HG02840 (cell line): ENCODE measurements around the gene ZBTB40.
A peak's percentile ranks its signal among the peaks of the same experiment; 100 is the strongest.

Source experiments
- ATAC-seq: cut with Tn5 transposase; IDR thresholded peaks from one replicate; pipeline ENCODE4 v1.9.1; 2021; ENCODE audit warnings: mild to moderate bottlenecking, moderate library complexity, moderate number of reproducible peaks; ENCODE audit not compliant: unreplicated experiment, low FRiP score

The ZBTB40 gene, protein sequence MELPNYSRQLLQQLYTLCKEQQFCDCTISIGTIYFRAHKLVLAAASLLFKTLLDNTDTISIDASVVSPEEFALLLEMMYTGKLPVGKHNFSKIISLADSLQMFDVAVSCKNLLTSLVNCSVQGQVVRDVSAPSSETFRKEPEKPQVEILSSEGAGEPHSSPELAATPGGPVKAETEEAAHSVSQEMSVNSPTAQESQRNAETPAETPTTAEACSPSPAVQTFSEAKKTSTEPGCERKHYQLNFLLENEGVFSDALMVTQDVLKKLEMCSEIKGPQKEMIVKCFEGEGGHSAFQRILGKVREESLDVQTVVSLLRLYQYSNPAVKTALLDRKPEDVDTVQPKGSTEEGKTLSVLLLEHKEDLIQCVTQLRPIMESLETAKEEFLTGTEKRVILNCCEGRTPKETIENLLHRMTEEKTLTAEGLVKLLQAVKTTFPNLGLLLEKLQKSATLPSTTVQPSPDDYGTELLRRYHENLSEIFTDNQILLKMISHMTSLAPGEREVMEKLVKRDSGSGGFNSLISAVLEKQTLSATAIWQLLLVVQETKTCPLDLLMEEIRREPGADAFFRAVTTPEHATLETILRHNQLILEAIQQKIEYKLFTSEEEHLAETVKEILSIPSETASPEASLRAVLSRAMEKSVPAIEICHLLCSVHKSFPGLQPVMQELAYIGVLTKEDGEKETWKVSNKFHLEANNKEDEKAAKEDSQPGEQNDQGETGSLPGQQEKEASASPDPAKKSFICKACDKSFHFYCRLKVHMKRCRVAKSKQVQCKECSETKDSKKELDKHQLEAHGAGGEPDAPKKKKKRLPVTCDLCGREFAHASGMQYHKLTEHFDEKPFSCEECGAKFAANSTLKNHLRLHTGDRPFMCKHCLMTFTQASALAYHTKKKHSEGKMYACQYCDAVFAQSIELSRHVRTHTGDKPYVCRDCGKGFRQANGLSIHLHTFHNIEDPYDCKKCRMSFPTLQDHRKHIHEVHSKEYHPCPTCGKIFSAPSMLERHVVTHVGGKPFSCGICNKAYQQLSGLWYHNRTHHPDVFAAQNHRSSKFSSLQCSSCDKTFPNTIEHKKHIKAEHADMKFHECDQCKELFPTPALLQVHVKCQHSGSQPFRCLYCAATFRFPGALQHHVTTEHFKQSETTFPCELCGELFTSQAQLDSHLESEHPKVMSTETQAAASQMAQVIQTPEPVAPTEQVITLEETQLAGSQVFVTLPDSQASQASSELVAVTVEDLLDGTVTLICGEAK

DNA sequence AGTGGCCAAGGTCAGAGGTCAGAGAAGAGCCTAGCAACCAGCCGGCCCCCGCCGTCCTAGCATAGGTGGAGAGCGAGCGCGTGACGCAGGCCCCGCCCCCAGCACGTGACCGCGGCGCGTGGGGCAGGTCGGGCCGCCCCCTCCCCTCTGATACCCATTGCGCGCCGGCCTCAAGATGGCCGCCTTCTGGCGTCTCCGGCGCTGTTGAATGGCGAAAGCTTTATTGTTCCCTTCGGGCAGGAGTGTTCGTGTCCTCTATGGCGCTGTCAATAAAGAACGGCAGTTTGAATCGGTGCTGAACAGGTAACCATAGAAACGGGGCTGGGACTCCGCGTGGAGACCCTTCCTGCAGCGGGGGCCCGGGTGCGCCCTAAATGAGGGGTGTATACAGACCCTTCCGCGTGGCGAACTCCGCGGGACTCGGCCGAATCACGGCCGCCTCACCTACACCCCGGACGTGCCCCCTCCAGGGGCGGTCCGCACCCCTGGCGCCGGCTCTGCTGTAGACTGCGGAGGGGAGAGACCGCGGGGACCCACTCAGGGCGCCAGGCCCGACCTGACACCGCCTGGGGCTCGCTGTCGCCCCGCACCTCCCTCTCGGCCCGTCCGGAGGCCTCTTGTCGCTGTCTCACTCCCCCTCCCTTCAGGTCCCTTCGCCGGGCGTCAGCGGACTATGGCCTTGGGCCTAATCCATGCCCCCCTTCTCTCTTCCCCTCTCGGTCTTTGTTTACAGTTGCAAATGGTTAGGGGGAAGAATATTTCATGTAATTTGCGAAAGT is at the start of gene ZBTB40:
TSS of gene ZBTB40 (plus strand) at position 150 of the 779 bp plus-strand sequence. CDS start 38,098 bp downstream, outside the sequence.
- ATAC-seq, result peak; percentile 80

DNA sequence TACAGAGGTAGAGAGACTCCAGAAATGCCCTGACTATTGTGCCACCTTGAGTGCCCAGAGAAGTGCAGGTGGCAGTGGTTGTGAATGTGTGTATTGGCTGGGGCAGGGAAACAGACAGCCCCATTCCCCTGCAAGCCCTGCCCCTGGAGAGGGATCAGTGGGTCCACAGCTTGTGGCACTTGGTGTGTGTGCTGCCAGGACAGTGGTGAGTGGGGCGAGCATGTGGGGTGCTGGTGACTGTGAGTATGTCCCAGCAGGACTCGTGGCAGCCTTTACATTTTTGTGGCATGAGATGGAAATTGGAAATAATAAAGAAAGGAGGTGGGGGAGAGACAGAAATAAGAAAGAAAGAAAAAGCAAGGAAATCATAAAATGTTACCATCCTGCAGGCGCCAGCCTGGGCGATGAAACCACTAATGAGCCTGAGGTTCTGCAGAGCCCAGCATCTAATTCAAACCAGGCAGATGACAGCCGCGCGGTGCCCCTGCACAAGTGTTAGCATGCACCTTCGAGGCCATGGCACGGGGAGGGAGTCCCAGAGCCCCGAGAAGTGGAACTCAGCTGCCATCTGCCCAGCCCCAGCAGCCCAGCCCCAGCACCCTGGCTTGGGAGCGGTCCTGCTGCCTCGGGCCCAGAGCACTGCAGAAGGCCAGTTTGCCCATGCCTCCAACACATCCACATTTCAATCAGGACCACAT is 49.1 kb upstream of the ZBTB40 start:
- no peak for ATAC-seq

DNA sequence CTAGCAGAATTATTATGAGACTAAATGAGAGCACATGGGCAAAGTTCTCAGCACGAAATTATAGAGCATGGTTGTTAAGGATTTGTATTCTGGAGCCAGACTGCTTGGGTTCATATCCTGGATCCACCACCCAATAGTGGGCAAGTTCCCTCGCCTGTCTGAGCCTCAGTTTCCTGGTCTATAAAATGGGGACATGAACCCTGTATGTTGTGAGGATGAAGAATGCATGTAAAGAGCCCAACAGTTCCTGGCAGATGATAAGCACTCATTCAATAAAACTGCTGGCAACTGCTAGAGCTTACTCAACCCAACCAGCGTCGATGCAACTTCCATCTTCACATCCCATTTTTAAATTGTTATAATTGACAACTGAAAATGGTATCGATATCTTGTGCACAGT is 47.2 kb upstream of the ZBTB40 start:
- ATAC-seq, result no peak

DNA sequence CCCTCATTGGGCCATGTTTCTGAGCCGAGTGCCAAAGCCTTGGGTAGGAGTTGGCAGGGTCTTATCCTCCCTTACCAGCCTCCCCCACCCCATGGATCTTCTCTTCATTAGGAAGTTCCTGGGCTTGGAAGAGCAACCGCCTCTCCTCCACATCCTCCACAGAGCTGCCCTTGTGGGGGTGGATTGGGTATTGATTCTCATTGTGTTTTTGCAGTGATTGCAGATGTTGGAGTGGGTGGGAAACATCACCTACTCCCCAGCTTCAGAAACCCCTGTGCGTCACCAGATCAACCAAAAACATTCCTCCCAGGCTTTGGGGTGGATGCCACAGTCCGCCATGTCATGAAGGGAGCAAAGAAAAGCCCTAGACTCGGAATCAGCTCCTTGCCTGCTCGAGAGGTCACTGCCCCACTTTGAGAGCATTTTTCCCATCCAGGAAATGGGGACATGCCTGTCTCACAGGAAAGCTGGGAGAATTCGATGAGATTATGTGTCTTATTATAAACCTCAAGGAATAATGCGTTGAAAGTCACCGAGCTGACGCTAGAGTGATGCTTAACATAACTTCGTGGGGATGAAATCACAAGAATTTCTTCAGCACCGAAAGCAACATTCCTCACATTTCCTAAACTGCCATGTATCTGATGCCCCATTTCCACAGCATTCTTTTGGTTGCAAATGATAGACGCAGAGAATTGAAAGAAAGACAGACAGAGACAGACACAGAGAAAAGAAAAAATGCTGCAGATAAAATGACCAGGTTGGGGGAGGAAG is 44.7 kb upstream of the ZBTB40 start:
- no peak for ATAC-seq

DNA sequence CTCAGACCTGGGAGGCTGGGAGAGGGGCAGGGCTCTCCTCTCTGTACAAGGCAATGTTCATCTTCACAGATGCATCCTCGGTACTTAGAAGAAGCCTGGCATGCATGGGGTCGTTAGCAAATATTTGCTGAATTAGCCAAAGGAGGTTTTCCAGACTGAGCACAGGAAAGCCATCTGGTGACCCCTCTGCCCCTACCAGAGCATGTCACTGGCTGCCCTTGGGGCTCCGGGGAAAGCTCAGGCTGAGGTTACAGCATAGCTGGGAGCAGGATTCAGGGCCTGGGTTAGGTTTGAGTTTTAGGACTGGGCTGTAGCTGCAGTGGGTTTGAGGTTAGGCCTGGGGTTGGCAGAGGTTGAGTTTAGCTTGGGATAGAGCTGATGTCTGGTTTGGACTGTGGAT is 43.4 kb upstream of the ZBTB40 start:
- ATAC-seq, result no peak

DNA sequence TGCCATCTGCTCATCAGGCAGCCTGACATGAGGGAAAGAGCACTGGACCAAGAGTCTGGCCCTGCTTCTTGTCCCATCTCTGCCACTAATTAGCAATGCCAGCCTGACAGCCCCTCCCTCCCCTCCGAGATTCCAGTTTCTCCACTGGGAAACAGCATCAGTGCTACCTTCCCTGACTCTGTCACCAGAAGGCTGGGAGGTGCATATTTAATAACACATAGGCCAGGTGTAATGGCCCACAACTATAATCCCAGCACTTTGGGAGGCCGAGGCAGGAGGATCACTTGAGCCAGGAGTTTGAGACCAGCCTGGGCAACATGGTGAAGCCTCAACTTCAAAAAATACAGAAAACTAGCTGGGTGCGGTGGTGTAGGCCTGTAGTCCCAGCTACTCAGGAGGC is 41.2 kb upstream of the ZBTB40 start:
- no peak for ATAC-seq

DNA sequence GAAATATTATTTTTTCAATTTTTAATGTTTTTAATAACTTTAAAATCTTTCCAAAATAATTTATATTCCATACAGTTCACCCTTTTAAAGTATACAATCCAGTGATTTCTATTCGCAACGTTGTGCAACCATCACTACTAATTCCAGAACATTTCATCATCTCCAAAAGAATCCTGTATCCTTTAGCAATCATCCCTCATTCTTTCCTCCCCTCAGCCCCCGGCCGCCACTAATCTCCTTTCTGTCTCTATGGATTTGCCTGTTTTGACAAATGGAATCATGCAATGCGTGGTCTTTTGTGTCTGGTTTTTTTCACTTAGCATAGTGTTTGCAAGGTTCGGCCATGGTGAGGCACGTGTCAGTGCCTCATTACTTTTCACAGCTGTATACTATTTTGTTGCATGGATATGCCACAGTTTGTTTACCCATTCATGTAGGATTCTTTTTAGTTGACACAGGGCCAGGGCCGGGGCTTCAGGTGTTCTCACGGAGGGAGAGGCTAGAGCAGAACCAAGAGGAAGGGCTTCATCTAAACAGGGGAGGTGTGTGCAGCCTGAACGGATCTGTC is 40.6 kb upstream of the ZBTB40 start:
- ATAC-seq, result no peak

DNA sequence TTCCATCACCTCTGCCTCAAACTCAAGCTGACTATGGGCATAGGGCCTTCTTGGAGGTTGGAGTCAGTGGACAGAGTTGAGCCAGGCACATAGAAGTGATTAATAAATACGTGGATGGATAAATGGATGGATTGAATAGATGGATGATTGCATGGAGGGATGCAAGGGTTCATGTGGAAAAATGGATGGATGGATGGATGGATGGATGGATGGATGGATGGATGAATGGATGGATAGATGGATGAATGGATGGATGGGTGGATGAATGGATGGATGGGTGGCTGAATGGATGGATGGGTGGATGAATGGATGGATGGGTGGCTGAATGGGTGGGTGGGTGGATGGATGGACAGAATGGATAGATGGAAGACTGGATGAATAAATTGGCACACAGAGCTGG is 40.1 kb upstream of the ZBTB40 start:
- ATAC-seq, result no peak

DNA sequence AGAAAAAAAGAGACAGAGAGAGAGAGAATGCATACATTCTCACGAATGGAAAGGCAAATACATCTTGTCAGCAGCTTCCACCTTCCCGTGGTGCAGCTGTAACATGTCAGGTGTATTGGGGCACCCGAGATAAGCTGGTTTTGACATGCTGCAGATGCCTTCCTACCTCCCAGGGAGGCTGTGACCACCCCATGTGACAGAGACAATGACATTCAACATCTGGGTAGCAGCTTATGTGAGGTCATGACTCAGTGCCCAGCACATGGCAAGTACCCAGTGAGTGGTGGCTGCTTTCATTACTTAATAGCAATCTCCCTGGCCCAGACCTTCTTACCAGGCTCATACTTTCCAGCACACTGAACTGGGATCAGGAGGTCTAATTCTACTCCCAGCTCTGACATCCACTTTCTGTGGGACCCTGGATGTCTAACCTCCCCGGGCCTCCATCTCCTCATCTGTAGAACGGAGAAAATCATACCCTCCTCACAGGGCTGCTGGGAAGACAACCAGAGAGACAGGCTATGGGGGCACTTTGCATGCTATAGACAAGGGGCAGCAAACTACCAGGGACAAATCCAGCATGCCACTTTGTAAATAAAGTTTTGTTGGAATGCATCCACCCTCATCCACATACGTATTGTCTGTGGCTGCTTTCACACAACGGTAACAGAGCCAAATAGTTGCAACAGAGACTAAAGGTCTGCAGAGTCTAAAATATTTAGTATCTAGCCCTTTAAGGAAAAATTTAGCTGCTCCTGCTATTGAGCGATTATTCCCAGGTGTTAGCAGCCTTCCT is 38.5 kb upstream of the ZBTB40 start:
- ATAC-seq, result no peak

DNA sequence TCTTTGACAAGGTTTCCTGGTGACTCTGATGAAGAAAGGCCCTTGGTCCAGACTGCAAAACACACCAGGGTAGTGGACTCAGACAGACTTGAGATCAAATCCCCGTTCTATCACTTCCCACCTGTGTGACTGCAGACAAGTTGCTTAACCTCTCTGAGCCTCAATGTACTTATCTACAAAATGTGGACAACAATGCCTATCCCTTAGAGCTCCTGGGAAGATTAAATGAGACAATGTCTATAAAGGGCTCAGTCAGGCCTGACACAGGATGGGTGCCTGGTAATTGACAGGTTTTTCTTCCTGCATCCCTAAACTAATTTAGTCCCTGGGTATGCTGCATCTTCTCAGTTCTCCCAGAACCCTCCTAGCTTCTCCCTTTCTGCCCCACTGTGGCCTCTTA is 37.9 kb upstream of the ZBTB40 start:
- ATAC-seq, result no peak

DNA sequence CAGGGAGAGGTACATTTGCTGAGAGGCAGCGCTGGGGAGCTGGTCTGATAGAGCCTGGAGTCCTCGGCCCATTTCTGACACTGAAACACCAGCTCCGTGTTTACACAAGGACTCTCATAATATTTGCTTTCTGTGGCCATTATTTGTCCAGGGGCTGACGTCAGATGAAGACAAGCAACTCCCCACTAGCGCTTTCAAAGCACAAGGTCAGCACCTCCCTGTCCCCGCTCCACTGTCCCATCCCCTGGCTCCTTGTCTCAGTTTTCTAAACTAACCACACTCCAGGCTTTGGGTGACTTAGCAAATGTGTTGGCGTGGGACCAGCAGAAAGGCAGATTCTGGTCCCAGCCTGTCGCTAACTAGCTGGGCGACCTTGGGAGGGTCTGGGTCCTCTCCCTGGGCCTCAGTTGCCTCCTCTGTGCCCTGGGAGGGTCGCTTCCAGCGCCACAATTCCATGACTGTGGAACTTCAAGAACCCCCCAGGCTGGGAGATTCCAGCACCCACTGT is 37.4 kb upstream of the ZBTB40 start:
- ATAC-seq, result no peak

DNA sequence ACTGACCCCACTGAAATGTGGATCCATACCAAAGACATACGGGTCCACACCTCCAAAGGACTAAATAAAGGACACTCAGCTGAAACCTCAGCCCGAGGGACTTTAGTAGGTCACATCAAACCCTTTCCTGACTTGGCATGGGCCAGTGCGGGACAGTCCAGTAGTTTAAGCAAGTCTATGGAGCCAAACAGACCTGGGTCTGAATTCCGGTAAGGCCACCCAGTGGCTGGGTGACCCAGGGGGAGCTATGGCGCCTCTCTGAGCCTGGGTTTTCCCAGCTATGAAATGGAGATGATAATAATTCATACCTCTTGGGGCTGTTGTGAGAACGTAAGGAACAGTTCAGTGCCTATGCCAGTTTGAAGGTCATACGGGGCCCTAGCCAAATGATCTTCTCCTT is 36.2 kb upstream of the ZBTB40 start:
- no peak for ATAC-seq

DNA sequence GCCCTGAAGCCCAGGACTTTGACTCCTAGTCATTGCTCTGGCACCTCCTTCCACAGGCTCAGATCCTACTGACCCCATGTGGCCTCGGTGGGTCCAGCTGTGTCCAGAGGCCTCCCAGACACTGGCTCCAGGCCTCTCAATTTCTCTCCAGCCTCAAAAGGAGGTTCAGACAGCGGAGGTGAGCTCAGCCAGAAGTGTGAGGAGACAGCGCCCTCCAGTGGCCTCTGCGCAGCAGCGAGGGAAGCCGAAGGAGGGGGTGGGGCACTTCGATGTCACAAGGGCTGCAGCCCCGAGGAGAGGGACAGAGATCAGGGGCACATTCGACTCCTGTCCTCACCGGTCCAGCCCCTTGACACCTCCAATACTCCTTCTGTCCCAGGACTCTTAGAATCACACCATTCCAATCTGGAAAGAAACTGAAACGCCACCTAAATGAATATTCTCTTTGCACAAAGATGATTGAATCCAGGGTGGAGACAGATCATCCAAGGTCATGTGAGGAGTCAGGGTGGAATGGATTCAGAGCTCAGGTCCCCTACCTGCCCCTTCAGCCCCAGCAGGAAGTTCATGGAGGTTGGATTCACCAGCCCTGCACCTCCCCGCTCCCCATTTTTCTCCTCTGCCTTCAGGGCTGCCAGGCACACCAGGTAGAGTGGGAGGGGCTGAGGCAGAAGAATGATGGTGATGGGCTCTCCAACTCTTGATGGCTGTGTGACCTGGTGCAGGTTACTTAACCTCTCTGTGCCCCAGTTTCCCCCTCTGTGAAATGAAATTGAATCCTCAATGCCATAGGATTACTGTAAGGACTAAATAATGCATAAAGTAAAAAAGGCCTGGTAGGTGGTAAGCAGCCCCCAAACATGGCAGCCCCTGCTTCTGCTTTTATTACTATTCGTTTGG is 34.8 kb upstream of the ZBTB40 start:
- no peak for ATAC-seq

DNA sequence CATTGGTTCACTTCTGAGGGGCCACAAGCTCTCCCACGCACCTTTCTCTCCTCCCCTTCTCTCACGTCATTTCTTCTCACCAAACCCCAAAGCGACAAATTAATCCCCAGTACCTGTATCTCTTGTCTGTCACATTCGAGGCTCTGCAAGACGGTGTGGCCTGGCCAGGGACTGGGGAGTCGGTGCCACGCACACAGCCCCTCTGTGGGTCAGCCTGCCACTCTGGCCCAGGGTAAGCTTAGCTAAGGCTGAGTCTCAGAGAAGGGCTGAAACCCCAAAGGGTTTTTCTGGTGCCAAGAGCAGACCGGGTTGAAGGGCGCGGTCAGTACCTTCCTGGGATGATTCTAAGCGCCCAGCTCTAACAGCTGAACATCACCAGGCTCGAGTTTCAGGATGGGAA is 34.2 kb upstream of the ZBTB40 start:
- ATAC-seq, result no peak

DNA sequence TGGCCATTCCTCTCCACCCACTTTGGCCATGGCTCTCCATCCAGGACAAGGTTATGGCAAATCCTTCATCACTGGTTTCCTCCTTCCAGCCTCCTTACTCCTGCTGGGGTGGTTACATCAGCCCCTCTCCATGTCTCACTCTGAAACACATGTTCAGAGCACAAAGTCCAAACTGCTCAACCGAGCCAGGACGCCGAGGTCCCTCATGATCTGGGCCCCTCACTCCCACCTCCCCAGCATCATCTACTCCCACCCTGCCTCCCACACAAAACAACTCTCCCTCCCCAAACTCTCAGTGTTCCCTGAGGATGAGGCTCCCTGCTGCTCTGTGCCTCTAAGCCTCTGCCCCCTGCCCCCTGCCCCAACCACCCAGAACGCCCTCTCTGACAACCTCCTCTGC is 33.3 kb upstream of the ZBTB40 start:
- ATAC-seq, result no peak

DNA sequence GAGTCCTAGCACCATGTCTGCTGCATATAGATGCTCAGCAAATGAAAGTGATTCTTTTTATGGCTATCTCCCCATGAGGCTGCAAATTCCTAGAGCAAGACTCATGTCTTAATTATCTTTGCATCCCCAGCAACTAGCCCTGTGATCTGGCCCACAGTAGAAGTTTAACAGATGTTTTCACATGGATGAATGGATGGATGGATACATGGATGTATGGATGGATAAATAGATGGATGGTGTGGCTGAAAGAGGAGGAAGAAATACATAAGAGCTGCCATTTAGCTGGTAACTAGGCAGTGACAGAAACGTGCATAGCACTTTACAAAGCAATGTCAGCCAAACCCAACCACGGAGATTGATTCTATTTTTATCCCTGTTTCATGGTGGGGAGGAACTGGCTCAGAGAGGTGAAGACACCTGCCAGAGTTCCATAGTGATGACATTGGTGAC is 32.7 kb upstream of the ZBTB40 start:
- ATAC-seq, result no peak
